ENCODE results near the gene ITPRIPL2.

The ITPRIPL2 gene

GRCh38 chr16:19147126-19147525 lies 33.4 kb downstream of the ITPRIPL2 start:
- no CpG with 5 or more reads among the region's 4 CpGs for WGBS (ENCODE audit: extremely low coverage, insufficient coverage, low lambda C conversion rate)
- H3K27me3 ChIP-seq (ENCODE audit: insufficient read depth, low read length, poor library complexity) = no peaks in the 10 kb centered on the region
- no peaks in the 10 kb centered on the region for H3K79me2 ChIP-seq (ENCODE audit: control insufficient read depth, insufficient read depth, low read length)
- no peak overlapping the region for H3K4me3 ChIP-seq (ENCODE audit: low read length)
- H2BK120ac ChIP-seq (ENCODE audit: low read depth, low read length) = no peak overlapping the region
- no peak overlapping the region for H3K4ac ChIP-seq (ENCODE audit: low read depth, low read length)
- H3K23ac ChIP-seq (ENCODE audit: low read length) = no peak overlapping the region
- H3K56ac ChIP-seq (ENCODE audit: low read length) = no peak overlapping the region
- H2BK15ac ChIP-seq (replicated peaks; ENCODE audit: low read depth) = no peak overlapping the region
- no peak overlapping the region for H3K4me2 ChIP-seq (ENCODE audit: low read length)
- DNase-seq = no peak
- no peak overlapping the region for H3K27ac ChIP-seq (ENCODE audit: low read depth, low read length)
- H3K18ac ChIP-seq (ENCODE audit: low read length) = no peak overlapping the region
- H4K8ac ChIP-seq (ENCODE audit: low read depth, low read length) = no peak overlapping the region
- H2BK5ac ChIP-seq (ENCODE audit: low read length) = no peak overlapping the region
- H2AK5ac ChIP-seq (ENCODE audit: low read length) = no peak overlapping the region
- peaks cover 6% of the 10 kb centered on the region for H3K4me1 ChIP-seq (ENCODE audit: control insufficient read depth, low read depth, low read length)
- no peaks in the 10 kb centered on the region for H3K36me3 ChIP-seq (ENCODE audit: control insufficient read depth, insufficient read depth, low read length)
- H3K9ac ChIP-seq (ENCODE audit: low read length) = no peak overlapping the region
- no peak overlapping the region for H4K5ac ChIP-seq (ENCODE audit: low read length)
- H3K79me1 ChIP-seq (ENCODE audit: low read length) = no peaks in the 10 kb centered on the region

- Histone ChIP-seq H3K23ac (ENCODE audit: low read length) (no peak overlapping the region), H3K79me2 (ENCODE audit: control insufficient read depth, insufficient read depth, low read length) (no peaks in the 10 kb centered on the region), H3K27me3 (ENCODE audit: insufficient read depth, low read length, poor library complexity) (no peaks in the 10 kb centered on the region), H3K79me1 (ENCODE audit: low read length) (no peaks in the 10 kb centered on the region), H2BK5ac (ENCODE audit: low read length) (no peak overlapping the region), H4K8ac (ENCODE audit: low read depth, low read length) (no peak overlapping the region), H2AK5ac (ENCODE audit: low read length) (no peak overlapping the region), H2BK120ac (ENCODE audit: low read depth, low read length) (no peak overlapping the region), H3K4me3 (ENCODE audit: low read length) (no peak overlapping the region), H3K9ac (ENCODE audit: low read length) (no peak overlapping the region), H3K4ac (ENCODE audit: low read depth, low read length) (no peak overlapping the region), H3K27ac (ENCODE audit: low read depth, low read length) (no peak overlapping the region), H3K36me3 (ENCODE audit: control insufficient read depth, insufficient read depth, low read length) (no peaks in the 10 kb centered on the region), H4K5ac (ENCODE audit: low read length) (no peak overlapping the region), H3K18ac (ENCODE audit: low read length) (no peak overlapping the region), H3K4me1 (ENCODE audit: control insufficient read depth, low read depth, low read length) (peaks cover 6% of the 10 kb centered on the region), H3K4me2 (ENCODE audit: low read length) (no peak overlapping the region), H2BK15ac (replicated peaks; ENCODE audit: low read depth) (no peak overlapping the region), H3K56ac (ENCODE audit: low read length) (no peak overlapping the region)
- no peak for DNase-seq
- no CpG with 5 or more reads among the region's 4 CpGs for WGBS (ENCODE audit: extremely low coverage, insufficient coverage, low lambda C conversion rate)
Measured at GRCh38 chr16:19147627-19148026, 33.9 kb downstream of the ITPRIPL2 start.

GRCh38 chr16:19148189-19148588 lies 34.4 kb downstream of the ITPRIPL2 start:
- no peak overlapping the region for H2BK5ac ChIP-seq (ENCODE audit: low read length)
- no peaks in the 10 kb centered on the region for H3K27me3 ChIP-seq (ENCODE audit: insufficient read depth, low read length, poor library complexity)

GRCh38 chr16:19151310-19151709 lies 37.5 kb downstream of the ITPRIPL2 start:
- WGBS (ENCODE audit: extremely low coverage, insufficient coverage, low lambda C conversion rate) = no CpG with 5 or more reads among the region's 2 CpGs
- no peak overlapping the region for H3K56ac ChIP-seq (ENCODE audit: low read length)
- no peak overlapping the region for H2AK5ac ChIP-seq (ENCODE audit: low read length)
- H3K18ac ChIP-seq (ENCODE audit: low read length) = no peak overlapping the region
- H3K4me1 ChIP-seq (ENCODE audit: control insufficient read depth, low read depth, low read length) = no peaks in the 10 kb centered on the region
- no peaks in the 10 kb centered on the region for H3K79me1 ChIP-seq (ENCODE audit: low read length)
- H3K23ac ChIP-seq (ENCODE audit: low read length) = no peak overlapping the region
- no peaks in the 10 kb centered on the region for H3K36me3 ChIP-seq (ENCODE audit: control insufficient read depth, insufficient read depth, low read length)
- no peak for DNase-seq
- H3K27me3 ChIP-seq (ENCODE audit: insufficient read depth, low read length, poor library complexity) = peaks cover 3% of the 10 kb centered on the region
- no peak overlapping the region for H4K8ac ChIP-seq (ENCODE audit: low read depth, low read length)
- no peak overlapping the region for H2BK15ac ChIP-seq (replicated peaks; ENCODE audit: low read depth)
- no peak overlapping the region for H3K27ac ChIP-seq (ENCODE audit: low read depth, low read length)
- H3K4me2 ChIP-seq (ENCODE audit: low read length) = no peak overlapping the region
- no peak overlapping the region for H4K5ac ChIP-seq (ENCODE audit: low read length)
- no peak overlapping the region for H3K4ac ChIP-seq (ENCODE audit: low read depth, low read length)
- H3K4me3 ChIP-seq (ENCODE audit: low read length) = no peak overlapping the region
- H2BK5ac ChIP-seq (ENCODE audit: low read length) = no peak overlapping the region
- H3K79me2 ChIP-seq (ENCODE audit: control insufficient read depth, insufficient read depth, low read length) = no peaks in the 10 kb centered on the region
- H3K9ac ChIP-seq (ENCODE audit: low read length) = no peak overlapping the region
- no peak overlapping the region for H2BK120ac ChIP-seq (ENCODE audit: low read depth, low read length)

More at GRCh38 chr16:19148189-19148588, 34.4 kb downstream of the ITPRIPL2 start:
- no peak overlapping the region for H3K4ac ChIP-seq (ENCODE audit: low read depth, low read length)
- no peak overlapping the region for H4K5ac ChIP-seq (ENCODE audit: low read length)
- no peak overlapping the region for H3K9ac ChIP-seq (ENCODE audit: low read length)
- H3K18ac ChIP-seq (ENCODE audit: low read length) = no peak overlapping the region
- no peak overlapping the region for H4K8ac ChIP-seq (ENCODE audit: low read depth, low read length)
- no peak overlapping the region for H2BK15ac ChIP-seq (replicated peaks; ENCODE audit: low read depth)
- no peak overlapping the region for H3K4me3 ChIP-seq (ENCODE audit: low read length)
- no peak overlapping the region for H2BK120ac ChIP-seq (ENCODE audit: low read depth, low read length)
- H3K79me1 ChIP-seq (ENCODE audit: low read length) = no peaks in the 10 kb centered on the region
- DNase-seq = no peak
- whole genome bisulfite sequencing (ENCODE audit: extremely low coverage, insufficient coverage, low lambda C conversion rate) = no CpG with 5 or more reads among the region's 5 CpGs
- H3K36me3 ChIP-seq (ENCODE audit: control insufficient read depth, insufficient read depth, low read length) = no peaks in the 10 kb centered on the region
- no peak overlapping the region for H3K23ac ChIP-seq (ENCODE audit: low read length)
- H3K4me2 ChIP-seq (ENCODE audit: low read length) = no peak overlapping the region
- H2AK5ac ChIP-seq (ENCODE audit: low read length) = no peak overlapping the region
- no peaks in the 10 kb centered on the region for H3K79me2 ChIP-seq (ENCODE audit: control insufficient read depth, insufficient read depth, low read length)
- H3K27ac ChIP-seq (ENCODE audit: low read depth, low read length) = no peak overlapping the region
- no peak overlapping the region for H3K56ac ChIP-seq (ENCODE audit: low read length)
- peaks cover 6% of the 10 kb centered on the region for H3K4me1 ChIP-seq (ENCODE audit: control insufficient read depth, low read depth, low read length)

- Histone ChIP-seq H2BK120ac (ENCODE audit: low read depth, low read length) (no peak overlapping the region), H3K18ac (ENCODE audit: low read length) (no peak overlapping the region), H3K4me3 (ENCODE audit: low read length) (no peak overlapping the region), H3K4me2 (ENCODE audit: low read length) (no peak overlapping the region), H2AK5ac (ENCODE audit: low read length) (no peak overlapping the region), H2BK5ac (ENCODE audit: low read length) (no peak overlapping the region), H3K27me3 (ENCODE audit: insufficient read depth, low read length, poor library complexity) (peaks cover 3% of the 10 kb centered on the region), H3K79me1 (ENCODE audit: low read length) (no peaks in the 10 kb centered on the region), H4K5ac (ENCODE audit: low read length) (no peak overlapping the region), H3K4ac (ENCODE audit: low read depth, low read length) (no peak overlapping the region), H3K79me2 (ENCODE audit: control insufficient read depth, insufficient read depth, low read length) (no peaks in the 10 kb centered on the region), H3K56ac (ENCODE audit: low read length) (no peak overlapping the region), H3K36me3 (ENCODE audit: control insufficient read depth, insufficient read depth, low read length) (no peaks in the 10 kb centered on the region), H3K9ac (ENCODE audit: low read length) (no peak overlapping the region), H3K27ac (ENCODE audit: low read depth, low read length) (no peak overlapping the region), H3K4me1 (ENCODE audit: control insufficient read depth, low read depth, low read length) (no peaks in the 10 kb centered on the region), H2BK15ac (replicated peaks; ENCODE audit: low read depth) (no peak overlapping the region), H4K8ac (ENCODE audit: low read depth, low read length) (no peak overlapping the region), H3K23ac (ENCODE audit: low read length) (no peak overlapping the region)
- WGBS (ENCODE audit: extremely low coverage, insufficient coverage, low lambda C conversion rate) = no CpG with 5 or more reads among the region's 1 CpG
- no peak for DNase-seq
Measured at GRCh38 chr16:19152042-19152441, 38.3 kb downstream of the ITPRIPL2 start.

GRCh38 chr16:19153876-19154275 lies 40.1 kb downstream of the ITPRIPL2 start:
- H3K4me3 ChIP-seq (ENCODE audit: low read length) = no peak overlapping the region

More at GRCh38 chr16:19153876-19154275, 40.1 kb downstream of the ITPRIPL2 start:
- no peak for DNase-seq
- Histone ChIP-seq H3K79me2 (ENCODE audit: control insufficient read depth, insufficient read depth, low read length) (no peaks in the 10 kb centered on the region), H3K18ac (ENCODE audit: low read length) (no peak overlapping the region), H3K4me1 (ENCODE audit: control insufficient read depth, low read depth, low read length) (no peaks in the 10 kb centered on the region), H2BK120ac (ENCODE audit: low read depth, low read length) (no peak overlapping the region), H2AK5ac (ENCODE audit: low read length) (no peak overlapping the region), H3K56ac (ENCODE audit: low read length) (no peak overlapping the region), H3K9ac (ENCODE audit: low read length) (no peak overlapping the region), H4K5ac (ENCODE audit: low read length) (no peak overlapping the region), H3K27ac (ENCODE audit: low read depth, low read length) (no peak overlapping the region), H3K36me3 (ENCODE audit: control insufficient read depth, insufficient read depth, low read length) (no peaks in the 10 kb centered on the region), H3K4ac (ENCODE audit: low read depth, low read length) (no peak overlapping the region), H3K23ac (ENCODE audit: low read length) (no peak overlapping the region), H3K27me3 (ENCODE audit: insufficient read depth, low read length, poor library complexity) (peaks cover 3% of the 10 kb centered on the region), H3K4me2 (ENCODE audit: low read length) (no peak overlapping the region), H2BK5ac (ENCODE audit: low read length) (no peak overlapping the region), H3K79me1 (ENCODE audit: low read length) (no peaks in the 10 kb centered on the region), H2BK15ac (replicated peaks; ENCODE audit: low read depth) (no peak overlapping the region), H4K8ac (ENCODE audit: low read depth, low read length) (no peak overlapping the region)
- WGBS (ENCODE audit: extremely low coverage, insufficient coverage, low lambda C conversion rate) = no CpG with 5 or more reads among the region's 4 CpGs

Measured in mesendoderm (in vitro differentiated cells).